ENCODE measurements around the gene RAB19. TPM values are rescaled to one million over a fixed set of nuclear protein-coding genes. Genes with fewer than 3 reads are reported as not detected.
A peak's percentile ranks its signal among the peaks of the same experiment; 100 is the strongest.
"Not testable (repeated sequence)": the region's sequence is repeated elsewhere in the genome, so short reads cannot be mapped to it uniquely, and the experiment has no call there.

RAB19 gene
- total and polyA plus RNA-seq, 9 of the 15 experiments (the other 6 are each of a cell fraction or from before 2014, with no cell fraction given): not detected

GRCh38 chr7:140453273-140453672, 49.4 kb downstream of the RAB19 start (continued):
- TF ChIP-seq ZNF217 (CRISPR knock-in tag; IDR thresholded peaks at IDR 0.05) (no peak), ZNF778 (CRISPR knock-in tag; IDR thresholded peaks at IDR 0.05) (no peak), MBD2 (IDR thresholded peaks at IDR 0.05; ENCODE audit: borderline replicate concordance, low read depth) (no peak), NFRKB (IDR thresholded peaks at IDR 0.05; ENCODE audit: low read depth) (no peak), HLTF (IDR thresholded peaks at IDR 0.05) (no peak)

DNA sequence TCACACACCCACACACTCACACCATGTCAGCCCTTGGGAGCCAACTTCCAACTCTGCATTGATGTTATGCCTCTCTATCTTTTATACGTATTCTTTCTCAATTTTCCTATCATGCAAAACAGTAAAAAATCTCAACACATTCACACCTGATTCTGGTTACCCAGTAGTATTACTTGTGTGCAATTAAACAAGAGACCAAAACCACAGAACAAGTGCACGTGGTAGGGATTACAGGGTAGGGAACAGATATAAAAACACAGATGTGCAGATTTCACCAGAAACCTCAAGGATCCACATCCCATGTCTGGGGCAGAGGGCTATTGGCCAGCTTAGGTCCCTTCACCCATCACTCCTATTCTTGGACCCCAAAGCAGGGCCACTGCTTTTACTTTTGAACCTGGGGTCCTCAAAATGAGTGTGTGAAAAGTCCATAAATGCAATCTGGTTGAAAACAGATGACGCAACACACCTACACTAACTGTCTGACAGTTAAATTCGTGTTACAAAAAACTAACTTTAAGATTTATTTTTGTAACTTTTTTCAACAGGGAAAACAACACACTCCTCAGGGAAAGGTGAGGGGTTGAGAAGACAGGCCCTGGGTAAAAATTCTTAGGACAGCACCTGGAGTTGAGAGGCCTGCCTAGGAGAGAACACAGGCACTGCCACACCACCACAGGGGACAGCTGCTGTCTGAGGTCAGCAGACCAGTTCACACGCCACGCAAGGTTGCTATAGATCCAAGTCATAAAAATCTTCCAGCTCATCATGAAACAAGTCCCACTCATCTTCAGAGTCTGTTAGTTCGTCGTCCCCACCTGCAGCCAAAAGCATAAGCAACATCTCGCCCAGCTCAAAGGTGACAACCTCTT, 50.2 kb downstream of the RAB19 start:
- H2AFZ ChIP-seq (ENCODE audit: low read depth, low read length); in situ Hi-C loops (cut with MboI); FAIRE-seq; DNase-seq (ENCODE audit: extremely low read depth in 1 of 4, low spot score in 3 of 4); CTCF ChIA-PET (ENCODE audit: low intra/inter-chr PET ratio); H3K9me3 ChIP-seq (replicated peaks; ENCODE audit: control insufficient read depth, insufficient read depth, low read depth, low read length); H3K27ac ChIP-seq (ENCODE audit: extremely low read depth, low read depth, low read length); H3K79me2 ChIP-seq (ENCODE audit: control insufficient read depth, insufficient read depth, low read length); H3K4me1 ChIP-seq (replicated peaks in 1 of 2; ENCODE audit: control insufficient read depth in 2 of 2, insufficient read depth in 2 of 2, low read length in 2 of 2); H3K4me3 ChIP-seq; H3K9ac ChIP-seq (ENCODE audit: insufficient read depth in 1 of 2, low read depth in 2 of 2, low read length in 2 of 2); H3K27me3 ChIP-seq (ENCODE audit: control insufficient read depth in 2 of 2, insufficient read depth in 2 of 2, low read length in 2 of 2); H3K4me2 ChIP-seq (ENCODE audit: insufficient read depth, low read length); intact Hi-C loops (cut with micrococcal nuclease); H3K9me1 ChIP-seq (ENCODE audit: control insufficient read depth, insufficient read depth, low read length); BruUV-seq (replicated peaks): not testable (repeated sequence)
- ATAC-seq: 0 out of 3 replicates have a peak, but pooled peaks have one; percentile 11
- Histone ChIP-seq H3K36me3 (ENCODE audit: control insufficient read depth, insufficient read depth, low read length) (peaks cover 66% of the 10 kb centered on the region), H4K20me1 (replicated peaks; ENCODE audit: control insufficient read depth, insufficient read depth, low read length) (0 out of 2 replicates have a peak, but pooled peaks cover 11% of the 10 kb centered on the region)
- WGBS (ENCODE audit: insufficient coverage, low coverage, missing lambda C conversion rate): 83% methylated on average over 9 of the region's 9 CpGs
- TF ChIP-seq PHF8 (IDR thresholded peaks at IDR 0.05; ENCODE audit: borderline replicate concordance, low read length): 0 out of 2 replicates have a peak, but pooled peaks have one; percentile 16
- peak; percentile 87 for TF ChIP-seq CEBPB (tag; IDR thresholded peaks at IDR 0.05)
- TF ChIP-seq, protein P1, sequence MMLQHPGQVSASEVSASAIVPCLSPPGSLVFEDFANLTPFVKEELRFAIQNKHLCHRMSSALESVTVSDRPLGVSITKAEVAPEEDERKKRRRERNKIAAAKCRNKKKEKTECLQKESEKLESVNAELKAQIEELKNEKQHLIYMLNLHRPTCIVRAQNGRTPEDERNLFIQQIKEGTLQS (IDR thresholded peaks at IDR 0.05): peak; percentile 61
- TF ChIP-seq, protein P1 (CRISPR knock-in tag; conservative IDR thresholded peaks at IDR 0.05): not testable (repeated sequence)
- peak; percentile 22; the same call in 1 of the 2 replicates for TF ChIP-seq CEBPG (CRISPR knock-in tag; IDR thresholded peaks at IDR 0.05)
- TF ChIP-seq CEBPG (tag; conservative IDR thresholded peaks at IDR 0.05 in 1 of 2, IDR thresholded peaks at IDR 0.05 in 1 of 2): peak; percentile 55 to 80; a peak in 3 of 4 replicates
- 0 out of 2 replicates have a peak, but pooled peaks have one; percentile 18 for TF ChIP-seq SUPT5H (IDR thresholded peaks at IDR 0.05)
- POLR2A ChIA-PET: interaction anchor here (0.5 to 3.6 kb wide), 6 partner anchors 7 to 339 kb away, joined by 3 to 19 read pairs (median 6); no protein-coding TSS in a partner anchor
